B cell (primary cell): ENCODE data around the gene HS6ST3.

Source experiments
- CTCF ChIP-seq: fragments of 200-600 bp; IDR thresholded peaks from one replicate; pipeline ENCODE4 v1.8.0; 2022; ENCODE audit warnings: antibody characterized with exemption, mild to moderate bottlenecking
- EZH2 ChIP-seq: IDR thresholded peaks from 2 replicates; pipeline ENCODE4 v1.6.1; 2012; ENCODE audit warnings: borderline replicate concordance, low read depth, mild to moderate bottlenecking, moderate library complexity, low read length; ENCODE audit not compliant: insufficient read depth, poor library complexity, severe bottlenecking

- TF ChIP-seq CTCF (no peak), EZH2 (no peak)
Observed at GRCh38 chr13:96651598-96651997, 561.7 kb downstream of the HS6ST3 start.
